SHP77 (cell line): ENCODE results near the gene POU6F2.

Experiments
- DNase-seq, 2 experiments: peaks; one replicate each; lab custom pipeline; 2025; lab: John Stamatoyannopoulos, UW

POU6F2 gene

GRCh38 chr7:39069896-39070881 lies 92.5 kb downstream of the POU6F2 start:
- DNase-seq = no peak

GRCh38 chr7:39071116-39071515 lies 93.4 kb downstream of the POU6F2 start:
- DNase-seq = no peak

- DNase-seq = peak; percentile 88 to 93
Measured at GRCh38 chr7:39073432-39073831, 95.7 kb downstream of the POU6F2 start.

DNA sequence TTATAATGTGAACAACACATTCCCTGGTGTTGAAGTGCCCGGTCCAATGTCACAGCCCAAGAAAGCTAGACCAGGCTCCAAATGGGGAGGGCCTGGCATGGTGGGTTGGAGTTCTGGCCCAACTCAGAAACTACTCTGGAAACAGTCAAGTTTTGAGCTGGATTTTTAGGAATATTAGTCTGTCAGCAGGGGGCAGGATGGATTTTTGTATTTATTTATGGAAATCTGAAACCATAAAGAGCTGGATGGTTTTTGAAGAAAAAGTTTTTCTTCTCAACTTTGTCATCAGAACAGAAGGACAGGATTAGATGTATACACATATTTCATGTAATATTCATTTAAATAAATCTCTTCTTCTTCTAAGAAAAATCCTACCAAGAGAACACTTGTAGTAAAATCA lies 97.5 kb downstream of the POU6F2 start:
- DNase-seq = no peak

- no peak for DNase-seq
Measured at GRCh38 chr7:39083781-39084180, 106.1 kb downstream of the POU6F2 start.

DNA sequence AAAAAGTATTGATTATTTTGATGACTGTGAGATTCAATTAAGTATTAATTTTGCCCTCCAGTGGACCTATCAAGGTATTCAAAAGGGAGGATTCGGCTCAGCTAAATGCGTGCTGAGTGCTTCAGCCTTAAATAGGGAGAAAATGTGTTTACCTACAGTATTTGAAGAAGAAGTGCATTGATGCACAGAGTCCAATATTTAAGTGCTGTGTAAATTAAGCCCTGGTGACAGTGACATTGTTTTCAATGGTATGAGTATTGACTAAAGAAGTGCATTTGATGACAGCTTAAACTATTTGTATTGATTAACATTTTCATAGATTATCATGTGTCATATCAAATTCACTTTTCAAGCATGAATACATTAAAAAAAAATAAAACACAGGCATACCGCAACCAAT lies 106.6 kb downstream of the POU6F2 start:
- peak; percentile 87 for DNase-seq

GRCh38 chr7:39085189-39085588 lies 107.5 kb downstream of the POU6F2 start:
- no peak for DNase-seq

- no peak for DNase-seq
Measured at GRCh38 chr7:39085590-39086049, 107.9 kb downstream of the POU6F2 start.

GRCh38 chr7:39086638-39087360 lies 109.1 kb downstream of the POU6F2 start:
- DNase-seq = no peak

- no peak for DNase-seq
Measured at GRCh38 chr7:39088730-39089593, 111.3 kb downstream of the POU6F2 start.

- no peak for DNase-seq
Measured at GRCh38 chr7:39091145-39091544, 113.4 kb downstream of the POU6F2 start.

GRCh38 chr7:39091774-39092173 lies 114.1 kb downstream of the POU6F2 start:
- no peak for DNase-seq

- DNase-seq = no peak
Measured at GRCh38 chr7:39094731-39095130, 117.0 kb downstream of the POU6F2 start.

DNA sequence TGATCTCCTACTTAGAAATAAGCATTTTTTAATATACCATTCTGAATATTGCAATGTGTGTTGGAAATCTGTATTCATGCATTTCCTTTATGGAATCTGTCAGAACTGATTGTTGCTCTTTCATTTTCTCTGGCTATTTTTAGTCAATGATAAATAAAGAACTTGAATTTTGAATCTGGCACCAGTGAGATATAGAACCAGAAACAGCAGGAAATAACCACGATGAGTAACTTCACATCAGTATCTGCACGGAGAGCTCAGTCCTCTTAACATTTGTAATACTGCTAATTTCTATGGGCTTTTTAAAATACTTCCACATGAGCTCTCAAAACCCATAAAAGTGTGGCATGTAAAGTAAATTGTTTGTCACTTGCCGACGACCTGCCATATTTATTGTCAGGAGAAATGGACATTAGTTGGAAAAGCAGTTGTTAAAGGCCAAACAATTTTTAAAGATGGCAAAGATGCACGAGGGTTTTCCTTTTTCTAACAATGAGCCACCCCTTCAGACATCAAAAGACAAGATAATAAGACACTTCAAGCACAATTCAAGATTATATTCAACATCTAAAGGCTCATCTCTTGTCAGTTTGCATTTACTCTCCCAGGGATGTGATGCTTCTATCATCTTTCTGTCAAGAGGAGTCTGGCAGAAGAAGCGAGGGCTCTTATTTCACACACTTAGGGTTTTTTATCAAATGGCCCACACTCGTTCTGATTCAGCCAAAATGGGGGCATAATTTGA lies 118.3 kb downstream of the POU6F2 start:
- no peak for DNase-seq

- no peak for DNase-seq
Measured at GRCh38 chr7:39098506-39098905, 120.8 kb downstream of the POU6F2 start.

DNA sequence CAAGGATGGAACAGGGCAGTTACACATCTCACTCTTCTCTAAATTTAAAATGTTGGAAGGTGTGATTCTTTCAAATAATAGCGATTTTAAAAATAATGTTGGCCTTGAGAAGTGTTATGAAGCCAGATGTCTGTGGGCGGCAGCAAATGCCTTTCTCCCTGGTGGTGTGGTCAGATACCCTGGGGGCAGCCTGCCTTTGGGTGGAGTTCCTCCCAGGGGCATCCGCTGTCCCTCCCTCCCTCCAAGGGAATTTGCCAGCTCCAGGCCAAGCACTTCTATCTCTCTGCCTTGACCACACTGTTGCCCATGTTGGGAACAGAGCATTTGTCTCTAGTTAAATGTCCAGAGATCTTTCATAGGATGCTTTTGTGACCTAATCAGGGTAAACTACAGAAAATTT lies 121.4 kb downstream of the POU6F2 start:
- no peak for DNase-seq

DNA sequence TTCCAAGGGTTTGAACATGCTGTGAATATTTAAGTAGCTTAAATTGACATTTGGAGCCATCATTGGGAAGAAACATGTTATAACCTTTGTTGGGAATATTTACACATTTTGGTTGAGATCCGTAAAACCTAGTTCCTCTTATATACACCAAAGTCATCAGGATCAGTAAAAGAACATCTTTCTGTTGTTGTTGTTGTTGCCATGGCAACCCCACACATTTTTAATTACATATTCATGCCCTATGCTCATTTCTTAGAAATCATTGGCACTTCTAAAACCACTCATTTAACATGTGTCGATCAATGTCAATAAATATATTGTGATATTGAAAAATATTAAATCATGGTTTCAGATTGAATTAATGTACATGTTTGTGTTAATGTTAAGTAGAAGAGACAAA lies 122.6 kb downstream of the POU6F2 start:
- DNase-seq = no peak

DNA sequence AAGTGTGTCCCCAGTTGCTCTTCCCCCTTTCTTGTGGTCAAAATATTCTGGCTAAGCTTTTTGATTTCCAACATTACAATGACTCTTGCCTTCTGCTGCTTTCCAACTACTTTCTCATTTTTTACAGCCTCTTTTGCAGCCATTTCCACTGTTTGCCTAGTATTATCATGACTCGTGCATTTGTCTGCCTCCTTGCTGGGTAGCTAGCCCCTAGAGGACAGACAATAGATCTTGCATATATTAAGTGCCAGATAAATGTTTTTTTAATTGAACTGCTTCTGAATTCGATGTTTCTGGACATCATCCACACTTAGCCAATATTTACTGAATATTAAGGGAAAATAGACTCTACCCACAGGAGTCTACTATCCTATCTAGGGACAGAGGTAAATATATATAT lies 124.5 kb downstream of the POU6F2 start:
- peak in 1 of 2 experiments; percentile 5 for DNase-seq

DNA sequence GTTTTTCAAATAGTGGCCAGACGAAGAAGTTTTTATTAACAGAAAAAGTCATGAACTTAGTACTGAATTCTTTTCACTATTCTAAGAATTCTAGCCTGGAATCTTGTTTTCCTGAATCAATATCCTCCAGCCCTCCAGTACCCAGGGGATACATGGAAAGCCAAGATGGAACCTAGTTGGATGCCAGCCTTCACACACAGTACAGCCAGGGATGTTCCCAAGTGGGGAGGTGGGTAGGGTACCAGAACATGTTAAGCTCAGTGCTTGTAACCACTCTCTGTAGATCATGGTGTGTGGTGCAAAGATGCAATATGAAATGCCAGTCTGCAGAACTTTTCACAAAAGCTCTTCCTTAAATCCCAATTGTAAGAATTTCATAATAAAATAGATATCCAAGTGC lies 128.0 kb downstream of the POU6F2 start:
- no peak for DNase-seq

GRCh38 chr7:39125846-39126245 lies 148.1 kb downstream of the POU6F2 start:
- DNase-seq = no peak

- no peak for DNase-seq
Measured at GRCh38 chr7:39127058-39127457, 149.3 kb downstream of the POU6F2 start.
